HEK293T (cell line): ENCODE results near the gene MYMX.

Source experiments
- CTCF ChIA-PET: fragments of 350-600 bp; formaldehyde crosslinking; extraction: SDS; loops from one replicate; lab custom pipeline; 2021; ENCODE audit warnings: antibody characterized with exemption, inconsistent platforms; lab: Yijun Ruan, JAX
- POLR2A ChIA-PET: fragments of 350-600 bp; formaldehyde crosslinking; extraction: SDS; loops from one replicate; lab custom pipeline; 2020; ENCODE audit warnings: antibody characterized with exemption, inconsistent platforms; lab: Yijun Ruan, JAX
- DNase-seq: peaks from one replicate; pipeline ENCODE4 v3.0.0; 2012; ENCODE audit warnings: mixed read lengths; ENCODE audit errors: extremely low spot score
- ARNT ChIP-seq: fragments of 450-650 bp; IDR thresholded peaks from 2 replicates; pipeline ENCODE4 v1.6.1; 2017; ENCODE audit warnings: mild to moderate bottlenecking
- BHLHE40 ChIP-seq: fragments of 450-650 bp; IDR thresholded peaks from 2 replicates; pipeline ENCODE4 v1.6.1; 2016; ENCODE audit warnings: mild to moderate bottlenecking, moderate library complexity, borderline replicate concordance
- CTBP1 ChIP-seq: fragments of 450-650 bp; IDR thresholded peaks from 2 replicates; pipeline ENCODE4 v1.6.1; 2016; ENCODE audit warnings: borderline replicate concordance
- ELF4 ChIP-seq: fragments of 450-650 bp; IDR thresholded peaks from 2 replicates; pipeline ENCODE4 v1.6.1; 2017; ENCODE audit warnings: antibody characterized with exemption
- FOXA1 ChIP-seq: fragments of 450-650 bp; IDR thresholded peaks from 2 replicates; pipeline ENCODE4 v1.6.1; 2016; ENCODE audit warnings: mild to moderate bottlenecking
- FOXK2 ChIP-seq: fragments of 450-650 bp; IDR thresholded peaks from 2 replicates; pipeline ENCODE4 v1.6.1; 2016; ENCODE audit warnings: mild to moderate bottlenecking
- FOXM1 ChIP-seq: fragments of 450-650 bp; IDR thresholded peaks from 2 replicates; pipeline ENCODE4 v1.6.1; 2017; ENCODE audit warnings: mild to moderate bottlenecking, borderline replicate concordance
- HDGF ChIP-seq: fragments of 450-650 bp; IDR thresholded peaks from 2 replicates; pipeline ENCODE4 v1.6.1; 2017; ENCODE audit warnings: antibody characterized with exemption, borderline replicate concordance
- L3MBTL2 ChIP-seq: fragments of 450-650 bp; conservative IDR thresholded peaks from 2 replicates; pipeline ENCODE4 v1.6.1; 2016; ENCODE audit warnings: mild to moderate bottlenecking
- LEF1 ChIP-seq: fragments of 450-650 bp; IDR thresholded peaks from 2 replicates; pipeline ENCODE4 v1.6.1; 2017; ENCODE audit warnings: mild to moderate bottlenecking, borderline replicate concordance
- NFRKB ChIP-seq: fragments of 450-650 bp; IDR thresholded peaks from 2 replicates; pipeline ENCODE4 v1.6.1; 2016; ENCODE audit warnings: mild to moderate bottlenecking, moderate library complexity
- PKNOX1 ChIP-seq: fragments of 450-650 bp; IDR thresholded peaks from 2 replicates; pipeline ENCODE4 v1.6.1; 2016
- SP1 ChIP-seq: fragments of 450-650 bp; IDR thresholded peaks from 2 replicates; pipeline ENCODE4 v1.6.1; 2017
- SUZ12 ChIP-seq: fragments of 450-650 bp; IDR thresholded peaks from 2 replicates; pipeline ENCODE4 v1.6.1; 2016; ENCODE audit warnings: mild to moderate bottlenecking
- TARDBP ChIP-seq: fragments of 450-650 bp; IDR thresholded peaks from 2 replicates; pipeline ENCODE4 v1.6.1; 2016
- ZNF384 ChIP-seq: fragments of 450-650 bp; IDR thresholded peaks from 2 replicates; pipeline ENCODE4 v1.6.1; 2016

The MYMX gene

GRCh38 chr6:44172731-44173500, 43.8 kb upstream of the MYMX start:
- DNase-seq, result peak; percentile 88
- peak; percentile 15; the same call in 1 of the 2 replicates for TF ChIP-seq PKNOX1
- TF ChIP-seq FOXM1, result no peak
- TF ChIP-seq FOXA1, result no peak
- peak; percentile 12; the same call in 1 of the 2 replicates for TF ChIP-seq TARDBP
- POLR2A ChIA-PET, result interaction anchor here (0.7 to 1.9 kb wide), 7 partner anchors 19 to 83 kb away, joined by 3 to 16 read pairs (median 4); partner anchors contain the start of genes HSP90AB1 and MYMX
- CTCF ChIA-PET, result interaction anchor here (0.6 to 2.4 kb wide), 16 partner anchors 10 to 198 kb away, joined by 3 to 21 read pairs (median 4); partner anchors contain the start of genes HSP90AB1, SLC29A1 and SLC35B2

DNA sequence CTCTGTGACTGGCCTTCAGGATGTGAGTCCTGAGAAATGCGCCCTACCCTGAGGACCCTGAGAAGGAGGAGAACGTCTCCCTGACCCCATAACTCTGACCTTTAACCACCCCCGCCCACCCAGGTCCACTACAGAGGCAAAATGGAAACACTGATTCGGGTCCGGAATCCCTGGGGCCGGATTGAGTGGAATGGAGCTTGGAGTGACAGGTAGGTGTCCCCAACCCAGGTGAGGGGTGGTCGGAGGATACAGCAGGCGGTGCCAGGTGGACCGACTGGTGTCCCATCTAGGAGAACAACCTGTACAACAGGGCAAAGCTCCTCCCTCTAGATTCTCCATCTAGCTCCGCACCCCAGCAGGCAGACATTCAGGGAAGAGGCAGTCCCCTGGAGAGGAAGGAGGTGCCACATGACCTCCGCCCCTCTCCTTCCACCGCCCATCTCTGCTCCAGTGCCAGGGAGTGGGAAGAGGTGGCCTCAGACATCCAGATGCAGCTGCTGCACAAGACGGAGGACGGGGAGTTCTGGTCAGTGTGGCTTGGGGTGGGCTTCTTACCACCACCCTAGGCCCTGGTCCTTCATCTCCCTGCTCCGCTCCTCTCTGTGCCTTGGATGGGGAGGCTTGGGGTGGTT, 40.5 kb upstream of the MYMX start:
- DNase-seq, result no peak
- CTCF ChIA-PET, result interaction anchor here (1.3 to 2.2 kb wide), 2 partner anchors 48 to 59 kb away, joined by 3 to 5 read pairs; partner anchors contain the start of gene SLC29A1
- POLR2A ChIA-PET, result interaction anchor here (0.8 to 1.0 kb wide), 2 partner anchors 71 to 72 kb away, joined by 3 to 4 read pairs; partner anchors contain the start of gene HSP90AB1
- no peak for TF ChIP-seq FOXM1
- TF ChIP-seq PKNOX1, result no peak
- TF ChIP-seq HDGF, result no peak
- no peak for TF ChIP-seq BHLHE40
- TF ChIP-seq TARDBP, result no peak
- TF ChIP-seq SP1, result no peak
- TF ChIP-seq FOXA1, result no peak
- no peak for TF ChIP-seq ELF4
- TF ChIP-seq SUZ12, result no peak
- no peak for TF ChIP-seq ARNT
- no peak for TF ChIP-seq L3MBTL2
- no peak for TF ChIP-seq LEF1
- TF ChIP-seq CTBP1, result no peak

DNA sequence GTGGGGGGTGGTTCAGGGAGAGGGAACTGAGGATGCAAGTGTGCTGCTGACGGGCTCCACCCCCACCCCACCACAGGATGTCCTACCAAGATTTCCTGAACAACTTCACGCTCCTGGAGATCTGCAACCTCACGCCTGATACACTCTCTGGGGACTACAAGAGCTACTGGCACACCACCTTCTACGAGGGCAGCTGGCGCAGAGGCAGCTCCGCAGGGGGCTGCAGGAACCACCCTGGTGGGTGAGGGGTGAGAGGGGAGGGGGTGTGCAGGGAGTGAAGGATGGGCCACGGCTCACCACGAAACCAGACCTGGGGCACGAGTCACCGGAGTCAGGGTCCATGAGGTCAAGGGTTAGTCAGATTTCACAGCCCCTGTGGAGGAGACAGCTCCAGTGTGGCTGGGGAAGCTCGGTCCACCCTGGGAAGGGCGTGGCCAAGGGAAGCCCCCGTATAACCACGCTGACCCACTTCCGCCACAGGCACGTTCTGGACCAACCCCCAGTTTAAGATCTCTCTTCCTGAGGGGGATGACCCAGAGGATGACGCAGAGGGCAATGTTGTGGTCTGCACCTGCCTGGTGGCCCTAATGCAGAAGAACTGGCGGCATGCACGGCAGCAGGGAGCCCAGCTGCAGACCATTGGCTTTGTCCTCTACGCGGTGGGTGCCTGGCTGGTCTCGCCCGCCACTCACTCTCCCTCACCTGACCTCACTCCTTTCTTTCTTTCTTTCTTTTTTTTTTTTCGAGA, 39.8 kb upstream of the MYMX start:
- ChIA-PET CTCF (no interaction called here), POLR2A (interaction anchor here (1.0 kb wide), 1 partner anchor 70 kb away, joined by 3 read pairs; the partner anchor contains the start of gene HSP90AB1)
- no peak for DNase-seq
- TF ChIP-seq FOXA1 (no peak), SP1 (no peak), CTBP1 (no peak), SUZ12 (no peak), ARNT (no peak), FOXK2 (no peak), BHLHE40 (no peak), PKNOX1 (no peak), TARDBP (no peak), L3MBTL2 (no peak), HDGF (no peak), ZNF384 (no peak), LEF1 (no peak), ELF4 (no peak), FOXM1 (no peak), NFRKB (no peak)

- POLR2A ChIA-PET, result no interaction called here
- no peak for DNase-seq
Measured at GRCh38 chr6:44177691-44178423, 38.9 kb upstream of the MYMX start.

More at GRCh38 chr6:44177691-44178423, 38.9 kb upstream of the MYMX start:
- TF ChIP-seq LEF1 (no peak), ARNT (no peak), FOXA1 (no peak), ZNF384 (no peak), PKNOX1 (no peak)
- CTCF ChIA-PET, result interaction anchor here (0.6 kb wide), 1 partner anchor 121 kb away, joined by 3 read pairs; no protein-coding TSS in a partner anchor
